Gastrocnemius medialis (tissue), 4 donors: ENCODE measurements around the gene OXCT1.

Experiments used
- CTCF ChIP-seq, 5 experiments: fragments of 450-650 bp in 3 of 5; fragments of 200-600 bp in 2 of 5; sonication (generic) in 2 of 5; IDR thresholded peaks in 4 of 5; conservative IDR thresholded peaks in 1 of 5; 1 replicate in 4 of 5; 2 replicates in 1 of 5; pipeline ENCODE4 v1.5.1; 2016 to 2019; ENCODE audit warnings: antibody characterized with exemption in 5 of 5, mild to moderate bottlenecking in 3 of 5, moderate library complexity in 3 of 5
- POLR2A ChIP-seq, 2 donors: fragments of 450-650 bp; IDR thresholded peaks; one replicate each; pipeline ENCODE4 v1.6.1; 2017; ENCODE audit warnings: antibody characterized with exemption in 2 of 2, mild to moderate bottlenecking in 2 of 2, moderate library complexity in 2 of 2

GRCh38 chr5:41794471-41794870 lies 75.8 kb downstream of the OXCT1 start:
- TF ChIP-seq CTCF (IDR thresholded peaks at IDR 0.05 in 4 of 5, conservative IDR thresholded peaks at IDR 0.05 in 1 of 5) (no peak), POLR2A (IDR thresholded peaks at IDR 0.05) (no peak)
